ENCODE data around the gene ENO1.

ENO1 gene

DNA sequence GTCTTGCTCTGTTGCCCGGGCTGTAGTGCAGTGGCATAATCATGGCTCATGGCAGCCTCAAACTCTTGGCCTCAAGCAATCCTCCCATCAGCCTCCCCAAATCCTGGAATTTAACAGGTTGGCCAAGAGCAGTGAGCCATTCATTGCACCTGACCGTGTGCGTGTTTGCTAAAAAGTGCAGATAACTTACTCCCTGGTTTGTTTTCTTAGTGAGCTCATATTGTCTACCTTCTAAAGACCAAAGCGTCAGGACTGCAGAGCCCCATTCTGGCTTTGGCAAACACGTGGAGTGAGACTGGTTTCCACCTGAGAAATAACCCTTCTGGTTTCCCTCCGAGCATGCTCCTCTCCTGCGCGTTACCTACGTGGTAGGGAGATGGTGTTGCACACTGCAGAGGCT lies 35.0 kb upstream of the ENO1 start:
- TF ChIP-seq, protein P1, sequence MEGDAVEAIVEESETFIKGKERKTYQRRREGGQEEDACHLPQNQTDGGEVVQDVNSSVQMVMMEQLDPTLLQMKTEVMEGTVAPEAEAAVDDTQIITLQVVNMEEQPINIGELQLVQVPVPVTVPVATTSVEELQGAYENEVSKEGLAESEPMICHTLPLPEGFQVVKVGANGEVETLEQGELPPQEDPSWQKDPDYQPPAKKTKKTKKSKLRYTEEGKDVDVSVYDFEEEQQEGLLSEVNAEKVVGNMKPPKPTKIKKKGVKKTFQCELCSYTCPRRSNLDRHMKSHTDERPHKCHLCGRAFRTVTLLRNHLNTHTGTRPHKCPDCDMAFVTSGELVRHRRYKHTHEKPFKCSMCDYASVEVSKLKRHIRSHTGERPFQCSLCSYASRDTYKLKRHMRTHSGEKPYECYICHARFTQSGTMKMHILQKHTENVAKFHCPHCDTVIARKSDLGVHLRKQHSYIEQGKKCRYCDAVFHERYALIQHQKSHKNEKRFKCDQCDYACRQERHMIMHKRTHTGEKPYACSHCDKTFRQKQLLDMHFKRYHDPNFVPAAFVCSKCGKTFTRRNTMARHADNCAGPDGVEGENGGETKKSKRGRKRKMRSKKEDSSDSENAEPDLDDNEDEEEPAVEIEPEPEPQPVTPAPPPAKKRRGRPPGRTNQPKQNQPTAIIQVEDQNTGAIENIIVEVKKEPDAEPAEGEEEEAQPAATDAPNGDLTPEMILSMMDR (IDR thresholded peaks at IDR 0.05; ENCODE audit: low read depth, low read length), result no peak
- H3K4me3 ChIP-seq (ENCODE audit: low read depth, low read length), result no peak overlapping the region

DNA sequence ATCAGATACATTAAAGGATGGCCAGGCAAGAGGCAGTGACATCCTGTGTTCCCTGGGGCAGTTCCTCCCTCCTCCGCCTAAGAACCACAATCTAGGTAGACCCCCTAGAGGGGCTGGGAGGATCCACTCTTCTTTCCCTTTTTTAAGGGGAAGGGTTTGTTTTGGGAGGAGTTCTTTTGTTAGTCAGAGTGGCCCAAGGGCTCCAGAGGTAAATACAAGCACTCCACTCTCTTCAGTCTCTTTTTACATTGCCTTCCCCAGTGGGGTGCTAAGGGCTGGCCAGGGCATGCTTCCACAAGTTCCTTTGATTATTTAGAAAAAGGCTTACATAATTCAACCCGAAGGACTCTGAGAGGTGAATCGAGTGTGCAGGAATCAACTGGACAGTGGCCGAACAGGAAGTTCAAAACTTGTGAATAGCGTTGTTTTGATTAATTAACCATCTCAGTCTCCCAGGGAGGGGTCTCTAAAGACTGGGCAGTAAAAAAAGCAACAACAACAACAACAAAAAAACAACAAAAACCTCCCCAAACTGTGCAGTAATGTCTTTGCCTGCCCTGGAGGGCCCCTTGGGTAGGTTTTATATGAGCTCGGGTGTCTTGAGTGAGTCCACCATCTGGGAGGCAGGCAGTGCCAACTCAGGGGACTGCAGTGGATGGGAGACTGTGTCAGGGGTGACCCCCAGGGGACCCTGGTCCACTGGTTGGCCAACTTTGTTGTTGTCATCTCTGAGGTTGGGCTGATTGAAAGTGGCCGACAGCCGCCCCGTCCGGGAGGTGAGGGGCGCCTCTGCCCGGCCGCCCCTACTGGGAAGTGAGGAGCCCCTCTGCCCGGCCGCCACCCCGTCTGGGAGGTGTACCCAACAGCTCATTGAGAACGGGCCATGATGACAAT lies 33.2 kb upstream of the ENO1 start:
- no peak overlapping the region for H3K4me3 ChIP-seq (ENCODE audit: low read depth, low read length)
- TF ChIP-seq, protein P1 (IDR thresholded peaks at IDR 0.05; ENCODE audit: low read depth, low read length), result no peak

DNA sequence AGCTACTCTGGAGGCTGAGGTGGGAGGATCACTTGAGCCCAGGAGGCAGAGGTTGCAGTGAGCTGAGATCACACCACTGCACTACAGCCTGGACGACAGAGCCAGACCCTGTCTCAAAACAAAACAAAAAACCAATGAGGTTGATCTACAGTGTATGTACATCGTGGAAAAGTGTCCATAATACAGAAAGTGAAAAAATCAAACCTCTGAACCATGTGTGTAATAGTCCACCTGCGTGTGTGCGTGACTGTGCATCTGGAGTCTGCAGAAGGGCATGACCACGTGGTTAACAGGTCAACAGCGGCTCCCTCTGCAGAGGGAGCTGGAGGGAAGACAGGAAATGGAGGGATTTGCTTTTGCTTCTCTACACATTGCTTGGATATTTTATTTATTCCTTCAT lies 32.4 kb upstream of the ENO1 start:
- TF ChIP-seq, protein P1 (IDR thresholded peaks at IDR 0.05; ENCODE audit: low read depth, low read length), result no peak

DNA sequence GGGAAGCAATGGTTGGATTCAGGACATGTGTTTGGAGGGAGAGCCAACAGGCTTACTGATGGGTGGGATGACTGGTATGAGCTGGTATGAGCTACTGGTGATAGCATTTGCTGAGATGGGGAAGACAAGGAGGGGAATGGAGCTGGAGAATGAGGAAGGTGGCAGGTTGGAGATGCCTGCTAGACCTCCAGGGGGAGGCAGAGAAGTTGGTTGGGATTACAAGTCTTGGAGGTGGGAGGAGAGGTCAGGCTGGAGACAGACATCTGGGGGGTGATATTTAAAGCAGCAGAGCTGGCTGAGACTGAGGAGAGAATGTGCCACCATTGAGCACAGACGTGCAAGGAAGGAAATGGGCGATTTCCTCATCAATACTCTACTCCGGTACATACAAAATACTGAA lies 31.8 kb upstream of the ENO1 start:
- H3K4me3 ChIP-seq (ENCODE audit: low read depth, low read length), result no peak overlapping the region
- TF ChIP-seq, protein P1 (IDR thresholded peaks at IDR 0.05; ENCODE audit: low read depth, low read length), result no peak

More for the DNA sequence above, 32.4 kb upstream of the ENO1 start:
- H3K4me3 ChIP-seq (ENCODE audit: low read depth, low read length), result no peak overlapping the region

DNA sequence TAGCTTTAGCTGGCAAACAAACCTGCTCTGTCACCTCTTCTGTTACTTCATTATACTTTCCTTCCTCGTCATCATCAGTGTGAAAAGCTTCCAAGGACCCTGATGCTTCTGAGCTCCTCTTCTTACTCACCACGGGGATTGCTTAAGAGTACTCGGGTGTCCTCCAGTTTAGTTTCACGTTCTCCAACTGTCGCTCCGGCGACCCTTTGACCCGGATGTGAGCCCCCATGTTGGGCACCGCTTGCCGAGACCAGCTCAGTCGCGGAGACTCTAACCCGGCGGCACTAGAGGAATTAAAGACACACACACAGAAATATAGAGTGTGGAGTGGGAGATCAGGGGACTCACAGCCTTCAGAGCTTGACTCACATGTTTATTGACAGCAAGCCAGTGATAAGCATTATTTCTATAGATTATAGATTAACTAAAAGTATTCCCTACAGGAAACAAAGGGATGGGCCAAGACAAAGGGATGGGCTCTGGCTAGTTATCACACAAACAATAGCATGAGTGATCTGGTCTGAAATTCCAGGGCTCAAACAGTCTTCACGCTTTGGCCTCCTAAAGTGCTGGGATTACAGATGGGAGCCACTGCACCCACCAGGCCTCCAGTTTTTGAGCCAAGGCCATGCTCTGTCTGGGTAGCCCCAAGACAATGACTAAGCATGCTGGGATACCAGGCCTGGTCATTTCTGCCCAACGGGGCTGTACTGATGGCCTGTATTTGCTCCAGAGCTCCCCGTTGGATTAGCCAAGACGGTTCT lies 30.1 kb upstream of the ENO1 start:
- TF ChIP-seq, protein P1 (IDR thresholded peaks at IDR 0.05; ENCODE audit: low read depth, low read length), result no peak
- H3K4me3 ChIP-seq (ENCODE audit: low read depth, low read length), result no peak overlapping the region

DNA sequence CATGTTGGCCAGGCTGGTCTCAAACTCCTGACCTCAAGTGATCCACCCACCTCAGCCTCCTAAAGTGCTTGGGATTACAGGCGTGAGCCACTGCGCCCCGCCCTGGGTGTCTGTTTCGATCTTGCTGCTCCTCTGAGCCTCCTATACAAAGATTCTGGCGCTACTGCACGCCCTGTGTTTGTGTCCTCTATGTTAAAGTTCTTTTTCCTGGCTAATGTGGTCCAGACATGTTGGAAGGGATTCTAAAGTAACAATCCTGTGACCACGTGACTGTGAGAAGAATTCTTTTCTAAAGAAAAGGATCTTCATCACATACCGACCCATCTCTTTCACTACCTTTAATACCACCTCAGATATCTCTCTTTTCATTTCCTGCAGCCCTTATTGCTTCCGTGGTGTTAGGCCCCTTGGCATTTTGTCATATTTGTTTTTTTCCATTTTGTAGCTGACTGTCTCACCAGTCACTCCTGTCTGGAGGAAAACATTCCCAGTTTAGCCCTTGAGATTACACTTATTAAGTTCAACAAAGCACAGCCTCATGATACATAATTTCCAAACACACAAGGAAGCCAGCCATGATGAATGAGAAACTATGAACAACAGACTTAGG lies 27.2 kb upstream of the ENO1 start:
- TF ChIP-seq, protein P1 (IDR thresholded peaks at IDR 0.05; ENCODE audit: low read depth, low read length), result no peak
- H3K4me3 ChIP-seq (ENCODE audit: low read depth, low read length), result no peak overlapping the region

Measured in WI38 (cell line).